Mammary epithelial cell (primary cell): Measurements from ENCODE around the gene ZBED1.

Experiments
- CTCF ChIP-seq, 2 donors: IDR thresholded peaks in 1 of 2; conservative IDR thresholded peaks in 1 of 2; 2 replicates each; pipeline ENCODE4 v1.5.1; 2011 to 2012; ENCODE audit warnings: inconsistent platforms in 2 of 2, low read length in 2 of 2, mild to moderate bottlenecking in 2 of 2, control low read depth in 1 of 2, low read depth in 1 of 2; ENCODE audit not compliant: insufficient read depth in 1 of 2; ENCODE audit errors: extremely low read depth in 1 of 2
- EZH2 ChIP-seq: IDR thresholded peaks from 2 replicates; pipeline ENCODE4 v1.6.1; 2012; ENCODE audit warnings: low read length, inconsistent platforms, borderline replicate concordance

- TF ChIP-seq CTCF (conservative IDR thresholded peaks at IDR 0.05 in 1 of 2, IDR thresholded peaks at IDR 0.05 in 1 of 2; ENCODE audit: extremely low read depth in 1 of 2, insufficient read depth in 1 of 2, low read depth in 1 of 2, low read length in 2 of 2) (no peak), EZH2 (no peak)
Measured at GRCh38 chrX:2503591-2504500, 3.1 kb upstream of the ZBED1 start.
